CD14-positive monocyte (primary cell): ENCODE results near the gene SRRM3. TPM values are rescaled to one million over a fixed set of nuclear protein-coding genes. Genes with fewer than 3 reads are reported as not detected.

ENCODE experiments used
- DNase-seq, 3 donors: peaks; one replicate each; pipeline ENCODE4 v3.0.0-alpha.2; 2011 to 2022
- H2AFZ ChIP-seq: 2 replicates; pipeline ENCODE4 v1.6.0; 2012; ENCODE audit warnings: mild to moderate bottlenecking, low read depth, low read length, inconsistent platforms; ENCODE audit not compliant: insufficient read depth, poor library complexity, severe bottlenecking
- H3K27ac ChIP-seq, 2 donors: 1 replicate in 1 of 2; 2 replicates in 1 of 2; pipeline ENCODE4 v1.5.1; 2012 to 2013; ENCODE audit warnings: low read length in 2 of 2, control low read depth in 1 of 2, inconsistent platforms in 1 of 2, low read depth in 1 of 2, mild to moderate bottlenecking in 1 of 2
- H3K27me3 ChIP-seq, 2 donors: one replicate each; pipeline versions ENCODE4 v1.6.0 to v1.6.1; 2011 to 2013; ENCODE audit warnings: low read length in 2 of 2; ENCODE audit not compliant: control insufficient read depth in 2 of 2, insufficient read depth in 2 of 2
- H3K36me3 ChIP-seq, 2 donors: replicated peaks in 1 of 2; 1 replicate in 1 of 2; 2 replicates in 1 of 2; pipeline versions ENCODE4 v1.5.1 to v1.6.1; 2012 to 2013; ENCODE audit warnings: low read length in 2 of 2, control low read depth in 1 of 2, inconsistent platforms in 1 of 2, mild to moderate bottlenecking in 1 of 2; ENCODE audit not compliant: insufficient read depth in 2 of 2, control insufficient read depth in 1 of 2
- H3K4me1 ChIP-seq, 2 donors: 1 replicate in 1 of 2; 2 replicates in 1 of 2; pipeline versions ENCODE4 v1.5.1 to v1.6.1; 2012 to 2013; ENCODE audit warnings: low read length in 2 of 2, control low read depth in 1 of 2, inconsistent platforms in 1 of 2, mild to moderate bottlenecking in 1 of 2, moderate library complexity in 1 of 2; ENCODE audit not compliant: insufficient read depth in 2 of 2, control insufficient read depth in 1 of 2
- H3K4me2 ChIP-seq: replicated peaks from 2 replicates; pipeline ENCODE3; 2012; ENCODE audit warnings: low read length, moderate library complexity, mild to moderate bottlenecking; ENCODE audit not compliant: poor library complexity, severe bottlenecking; ENCODE audit errors: extremely low read depth
- H3K4me3 ChIP-seq, 3 experiments: fragments of 200-600 bp in 1 of 3; sonication (generic) in 1 of 3; replicated peaks in 1 of 3; 1 replicate in 2 of 3; 2 replicates in 1 of 3; pipeline ENCODE4 v1.5.1; 2011 to 2013; ENCODE audit warnings: low read length in 3 of 3, mild to moderate bottlenecking in 3 of 3, control low read depth in 2 of 3, low read depth in 2 of 3, inconsistent platforms in 1 of 3, moderate library complexity in 1 of 3
- H3K79me2 ChIP-seq: 2 replicates; pipeline ENCODE4 v1.6.0; 2012; ENCODE audit warnings: mild to moderate bottlenecking, control low read depth, inconsistent platforms, low read length, moderate library complexity; ENCODE audit not compliant: insufficient read depth
- H3K9ac ChIP-seq: 2 replicates; pipeline ENCODE4 v1.6.0; 2017; ENCODE audit warnings: low read length, mild to moderate bottlenecking; ENCODE audit not compliant: insufficient read depth, poor library complexity, severe bottlenecking
- H3K9me3 ChIP-seq, 2 donors: replicated peaks in 1 of 2; 1 replicate in 1 of 2; 2 replicates in 1 of 2; pipeline versions ENCODE4 v1.5.1 to v1.6.1; 2012 to 2013; ENCODE audit warnings: low read length in 2 of 2, control low read depth in 1 of 2; ENCODE audit not compliant: control insufficient read depth in 1 of 2, insufficient read depth in 1 of 2
- H4K20me1 ChIP-seq: 2 replicates; pipeline ENCODE4 v1.6.0; 2012; ENCODE audit warnings: mild to moderate bottlenecking, low read length, control low read depth, moderate library complexity; ENCODE audit not compliant: insufficient read depth
- H3K27ac Mint-ChIP-seq, 7 donors: one replicate each; pipeline ENCODE4 v1.8.0; 2020; ENCODE audit warnings: mild to moderate bottlenecking in 7 of 7, mixed read lengths in 7 of 7, moderate library complexity in 6 of 7, inconsistent platforms in 2 of 7
- H3K27me3 Mint-ChIP-seq, 3 donors: one replicate each; pipeline ENCODE4 v1.8.0; 2021 to 2022; ENCODE audit warnings: low read depth in 3 of 3, mild to moderate bottlenecking in 3 of 3, mixed read lengths in 3 of 3, moderate library complexity in 3 of 3, inconsistent platforms in 1 of 3
- H3K36me3 Mint-ChIP-seq, 2 donors: one replicate each; pipeline ENCODE4 v1.8.0; 2020; ENCODE audit warnings: mixed read lengths in 2 of 2, inconsistent platforms in 1 of 2, mild to moderate bottlenecking in 1 of 2
- H3K4me1 Mint-ChIP-seq: one replicate; pipeline ENCODE4 v1.8.0; 2020; ENCODE audit warnings: mild to moderate bottlenecking, mixed read lengths
- H3K4me3 Mint-ChIP-seq, 2 donors: one replicate each; pipeline ENCODE4 v1.8.0; 2020; ENCODE audit warnings: mild to moderate bottlenecking in 2 of 2, mixed read lengths in 2 of 2, moderate library complexity in 1 of 2
- H3K9me3 Mint-ChIP-seq, 7 donors: one replicate each; pipeline ENCODE4 v1.8.0; 2020 to 2022; ENCODE audit warnings: mixed read lengths in 7 of 7, mild to moderate bottlenecking in 6 of 7, moderate library complexity in 6 of 7, inconsistent platforms in 2 of 7
- WGBS: methylation state at CpG from one replicate; pipeline ENCODE4 v1.1.5; 2013; ENCODE audit warnings: missing lambda C conversion rate; ENCODE audit not compliant: insufficient coverage; 5-methylcytosine and 5-hydroxymethylcytosine counted together
- intact Hi-C, 2 donors: fragments of 100-400 bp; cut with micrococcal nuclease; formaldehyde crosslinking; loops; one replicate each; pipeline versions ENCODE4 v1.15.0 to v1.15.1; 2023
- polyA plus RNA-seq, 3 donors: library from polyadenylated mRNA; depleted of rRNA in 1 of 3; unstranded in 2 of 3; stranded (reverse) in 1 of 3; fragments of 300-500 nt in 2 of 3; fragments of >200 nt in 1 of 3; fragmentation: Illumina TruSeq in 2 of 3; gene quantifications; 1 replicate in 2 of 3; 2 replicates in 1 of 3; pipeline ENCODE4 v1.2.3, GENCODE V29; 2012 to 2021
- TF ChIP-seq, protein P1 (sequence below): fragments of 200-600 bp; IDR thresholded peaks from one replicate; pipeline ENCODE4 v1.8.0; 2022; ENCODE audit warnings: antibody characterized with exemption, mild to moderate bottlenecking

Gene SRRM3
- polyA plus RNA-seq, 3 donors, result not detected

GRCh38 chr7:76202666-76203030 lies 952 bp downstream of the SRRM3 start:
- no peak overlapping the region for H3K27ac Mint-ChIP-seq
- Histone ChIP-seq H3K4me1 (no peaks in the 10 kb centered on the region), H2AFZ (no peak overlapping the region), H3K27me3 (peaks cover 0 to 9% of the 10 kb centered on the region in 2 donors), H4K20me1 (no peaks in the 10 kb centered on the region), H3K4me2 (no peak overlapping the region), H3K9ac (no peak overlapping the region), H3K79me2 (no peaks in the 10 kb centered on the region), H3K9me3 (no peaks in the 10 kb centered on the region), H3K36me3 (no peaks in the 10 kb centered on the region), H3K4me3 (no peak overlapping the region), H3K27ac (no peak overlapping the region)
- H3K4me1 Mint-ChIP-seq, result no peaks in the 10 kb centered on the region
- WGBS, result 78% methylated on average over 2 of the region's 8 CpGs
- H3K27me3 Mint-ChIP-seq, result peaks cover 24 to 32% (median 28%) of the 10 kb centered on the region in 3 donors
- no peak overlapping the region for H3K4me3 Mint-ChIP-seq
- intact Hi-C loops, result no loop called here
- H3K36me3 Mint-ChIP-seq, result no peaks in the 10 kb centered on the region
- DNase-seq, result no peak
- H3K9me3 Mint-ChIP-seq, result peaks cover 0 to 4% (median 0%) of the 10 kb centered on the region in 7 donors
- TF ChIP-seq, protein P1, sequence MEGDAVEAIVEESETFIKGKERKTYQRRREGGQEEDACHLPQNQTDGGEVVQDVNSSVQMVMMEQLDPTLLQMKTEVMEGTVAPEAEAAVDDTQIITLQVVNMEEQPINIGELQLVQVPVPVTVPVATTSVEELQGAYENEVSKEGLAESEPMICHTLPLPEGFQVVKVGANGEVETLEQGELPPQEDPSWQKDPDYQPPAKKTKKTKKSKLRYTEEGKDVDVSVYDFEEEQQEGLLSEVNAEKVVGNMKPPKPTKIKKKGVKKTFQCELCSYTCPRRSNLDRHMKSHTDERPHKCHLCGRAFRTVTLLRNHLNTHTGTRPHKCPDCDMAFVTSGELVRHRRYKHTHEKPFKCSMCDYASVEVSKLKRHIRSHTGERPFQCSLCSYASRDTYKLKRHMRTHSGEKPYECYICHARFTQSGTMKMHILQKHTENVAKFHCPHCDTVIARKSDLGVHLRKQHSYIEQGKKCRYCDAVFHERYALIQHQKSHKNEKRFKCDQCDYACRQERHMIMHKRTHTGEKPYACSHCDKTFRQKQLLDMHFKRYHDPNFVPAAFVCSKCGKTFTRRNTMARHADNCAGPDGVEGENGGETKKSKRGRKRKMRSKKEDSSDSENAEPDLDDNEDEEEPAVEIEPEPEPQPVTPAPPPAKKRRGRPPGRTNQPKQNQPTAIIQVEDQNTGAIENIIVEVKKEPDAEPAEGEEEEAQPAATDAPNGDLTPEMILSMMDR, result no peak

- 76% methylated on average over 2 of the region's 2 CpGs for WGBS
- intact Hi-C loops, result no loop called here
- Mint-ChIP-seq H3K27ac (no peak overlapping the region), H3K4me3 (no peak overlapping the region), H3K27me3 (peaks cover 24 to 31% (median 25%) of the 10 kb centered on the region in 3 donors), H3K9me3 (peaks cover 0 to 4% (median 0%) of the 10 kb centered on the region in 7 donors), H3K4me1 (no peaks in the 10 kb centered on the region), H3K36me3 (no peaks in the 10 kb centered on the region)
- no peak for DNase-seq
- Histone ChIP-seq H2AFZ (no peak overlapping the region), H3K36me3 (no peaks in the 10 kb centered on the region), H3K9me3 (no peaks in the 10 kb centered on the region), H4K20me1 (no peaks in the 10 kb centered on the region), H3K27ac (no peak overlapping the region), H3K79me2 (no peaks in the 10 kb centered on the region), H3K4me3 (no peak overlapping the region), H3K4me2 (no peak overlapping the region), H3K9ac (no peak overlapping the region), H3K4me1 (no peaks in the 10 kb centered on the region), H3K27me3 (peaks cover 0 to 9% of the 10 kb centered on the region in 2 donors)
- TF ChIP-seq, protein P1, result no peak
Measured at GRCh38 chr7:76204147-76204546, 2.5 kb downstream of the SRRM3 start.
